ENCODE results near the gene CAPN2.

CAPN2 gene

DNA sequence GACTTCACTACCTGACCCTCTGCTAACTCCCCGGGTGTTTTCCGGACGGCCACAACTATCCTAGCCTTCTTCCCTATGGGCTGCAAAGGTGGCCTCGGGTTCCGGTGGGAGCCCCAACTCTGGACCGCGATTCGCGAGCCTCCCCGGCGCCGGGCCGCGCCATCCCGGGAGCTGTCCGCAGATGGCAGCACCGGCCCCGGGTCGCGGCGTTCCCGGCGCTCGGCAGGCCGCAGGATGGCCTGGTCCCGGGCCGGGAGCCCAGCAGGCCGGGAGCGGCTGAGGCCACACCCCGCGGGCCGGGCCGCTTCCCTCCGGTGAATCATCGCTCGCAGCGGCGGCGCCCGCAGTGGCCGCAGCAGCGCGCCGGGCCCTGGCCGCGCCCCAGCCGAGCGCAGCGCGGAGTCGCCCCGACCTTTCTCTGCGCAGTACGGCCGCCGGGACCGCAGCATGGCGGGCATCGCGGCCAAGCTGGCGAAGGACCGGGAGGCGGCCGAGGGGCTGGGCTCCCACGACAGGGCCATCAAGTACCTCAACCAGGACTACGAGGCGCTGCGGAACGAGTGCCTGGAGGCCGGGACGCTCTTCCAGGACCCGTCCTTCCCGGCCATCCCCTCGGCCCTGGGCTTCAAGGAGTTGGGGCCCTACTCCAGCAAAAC lies at the start of gene CAPN2:
TSS of gene CAPN2 (plus strand) at position 346 of the 656 bp plus-strand sequence. CDS start at position 448, 102 bp downstream.
- peak; percentile 61 to 70 for DNase-seq

DNA sequence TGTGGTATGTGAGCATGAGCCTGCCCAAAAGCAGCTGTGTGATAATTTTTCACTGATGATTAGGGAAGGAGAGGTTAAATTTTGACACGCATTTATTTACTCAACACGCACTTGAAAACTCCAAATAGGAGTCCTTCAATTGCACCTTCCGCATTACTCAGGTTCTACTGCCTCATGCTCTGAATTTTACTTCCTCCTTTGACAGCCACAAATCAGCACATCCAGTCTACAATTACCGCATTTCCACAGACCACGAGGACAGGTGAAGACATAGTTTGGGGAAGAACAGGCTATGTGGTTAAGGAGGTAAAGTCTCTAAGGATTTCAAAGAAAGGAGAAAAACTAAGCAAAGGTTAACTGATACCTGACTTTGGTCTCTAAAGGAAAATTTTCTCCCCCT lies 49.4 kb upstream of the CAPN2 start:
- no peak for DNase-seq

GRCh38 chr1:223664106-223664505 lies 48.2 kb upstream of the CAPN2 start:
- DNase-seq = no peak

GRCh38 chr1:223665592-223666312 lies 46.6 kb upstream of the CAPN2 start, which contains the start of gene CAPN8:
TSS of gene CAPN8 (minus strand) at chr1:223665701. CDS start at chr1:223665646, 55 bp downstream.
- no peak for DNase-seq

GRCh38 chr1:223667484-223668182 lies 44.7 kb upstream of the CAPN2 start:
- no peak for DNase-seq

DNA sequence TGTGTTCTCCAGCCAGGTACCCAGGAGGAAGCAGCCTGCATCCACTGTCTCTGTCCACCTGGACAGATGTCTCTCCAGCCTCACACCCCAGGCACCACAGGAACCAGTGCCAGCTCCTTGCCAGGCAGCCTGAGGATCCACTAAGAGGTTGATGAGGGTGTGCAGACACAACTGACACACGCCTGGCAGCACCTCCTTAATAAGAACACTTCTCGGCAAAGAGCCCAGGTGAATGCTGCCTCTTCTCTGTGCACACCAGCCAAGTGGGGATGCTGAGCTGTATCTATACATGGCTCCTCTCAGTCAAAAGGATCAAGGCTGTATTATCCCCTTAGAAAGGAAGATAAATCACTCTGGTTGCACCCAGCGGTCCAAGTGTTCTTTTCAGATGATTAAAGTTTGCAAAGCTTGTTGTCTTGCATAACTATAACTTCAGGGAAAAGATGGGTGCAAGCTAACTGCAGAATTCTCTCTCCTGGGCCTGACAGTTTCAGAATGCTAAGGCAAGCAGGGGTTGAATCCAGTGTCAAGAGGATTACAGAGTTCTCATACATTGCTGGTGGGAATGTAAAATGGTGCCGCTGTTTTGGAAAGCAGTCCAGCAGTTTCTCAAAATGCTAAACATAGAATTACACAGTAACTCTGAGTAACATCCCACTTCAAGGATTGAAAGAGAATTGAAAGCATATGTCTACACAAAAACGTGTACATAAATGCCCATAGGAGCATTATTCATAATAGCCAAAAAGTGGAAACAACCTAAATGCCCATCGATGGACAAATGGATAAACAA lies 43.1 kb upstream of the CAPN2 start:
- DNase-seq = no peak

DNA sequence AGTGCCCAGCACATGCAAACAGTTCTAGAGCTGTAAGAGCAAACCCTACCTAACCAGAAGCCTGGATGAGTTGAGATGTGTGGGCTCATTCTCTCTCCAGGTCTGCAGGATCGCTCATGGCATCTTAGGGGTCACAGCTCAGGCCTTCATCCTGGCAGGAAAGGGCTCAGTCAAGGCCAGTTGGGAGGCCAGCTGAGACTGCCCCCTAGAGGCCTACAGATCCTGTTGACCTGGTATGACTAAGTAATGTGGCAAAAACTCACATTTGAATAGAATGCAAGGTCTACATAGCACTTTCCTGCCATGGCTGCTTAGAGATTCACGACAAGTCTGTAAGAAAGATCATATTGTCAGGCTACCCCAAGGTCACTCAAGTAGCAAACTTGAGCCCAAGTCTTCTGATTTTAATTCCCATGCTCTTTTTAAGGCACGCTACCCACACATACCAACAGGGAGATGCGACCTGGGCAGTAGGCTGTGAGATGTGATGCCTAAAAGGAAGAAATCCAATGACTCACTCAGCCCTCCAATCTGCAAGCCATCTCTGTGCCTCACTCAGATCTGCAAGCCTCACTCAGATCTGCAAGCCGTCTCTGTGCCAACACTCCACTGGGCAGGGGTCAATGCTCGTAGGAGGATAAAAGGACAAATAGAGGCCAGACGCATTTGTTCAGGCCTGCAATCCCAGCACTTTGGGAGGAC lies 41.7 kb upstream of the CAPN2 start:
- peak; percentile 8 to 30 for DNase-seq

- no peak for DNase-seq
Measured at GRCh38 chr1:223674119-223674890, 38.0 kb upstream of the CAPN2 start.

DNA sequence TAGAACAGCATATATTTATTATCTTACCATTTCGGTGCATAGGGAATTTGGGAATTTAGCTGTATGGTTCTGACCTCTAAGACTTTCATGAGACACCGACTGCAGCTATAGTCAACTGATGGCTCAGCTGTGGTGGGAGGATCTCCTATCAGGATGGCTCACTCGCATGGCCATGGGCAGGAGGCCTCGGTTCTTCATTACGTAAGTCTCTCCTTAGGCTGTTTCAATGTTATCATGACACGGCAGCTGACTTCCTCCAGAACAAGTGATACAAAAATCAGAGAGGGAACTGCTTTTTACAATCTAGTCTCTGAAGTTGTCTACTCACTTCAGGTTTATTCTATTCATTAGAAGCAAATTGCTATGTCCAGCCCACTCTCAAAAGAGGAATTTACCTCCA lies 33.5 kb upstream of the CAPN2 start:
- no peak for DNase-seq

DNA sequence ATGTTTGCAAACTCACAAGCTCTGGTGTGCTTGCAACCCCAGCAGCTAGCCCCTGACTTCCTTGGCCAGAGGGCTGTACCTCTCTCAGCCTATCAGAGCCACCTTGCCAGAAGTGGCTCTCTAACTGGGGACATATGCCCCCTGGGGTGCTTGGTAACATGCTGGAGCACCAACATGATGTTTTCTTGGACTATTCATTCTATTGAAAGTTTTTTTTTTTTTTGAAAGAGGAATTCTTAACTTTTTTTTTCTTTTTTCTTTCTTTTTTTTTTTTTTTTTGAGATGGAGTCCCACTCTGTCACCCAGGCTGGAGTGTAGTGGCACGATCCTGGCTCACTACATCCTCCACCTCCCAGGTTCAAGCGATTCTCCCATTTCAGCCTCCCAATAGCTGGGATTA lies 32.2 kb upstream of the CAPN2 start:
- no peak for DNase-seq

DNA sequence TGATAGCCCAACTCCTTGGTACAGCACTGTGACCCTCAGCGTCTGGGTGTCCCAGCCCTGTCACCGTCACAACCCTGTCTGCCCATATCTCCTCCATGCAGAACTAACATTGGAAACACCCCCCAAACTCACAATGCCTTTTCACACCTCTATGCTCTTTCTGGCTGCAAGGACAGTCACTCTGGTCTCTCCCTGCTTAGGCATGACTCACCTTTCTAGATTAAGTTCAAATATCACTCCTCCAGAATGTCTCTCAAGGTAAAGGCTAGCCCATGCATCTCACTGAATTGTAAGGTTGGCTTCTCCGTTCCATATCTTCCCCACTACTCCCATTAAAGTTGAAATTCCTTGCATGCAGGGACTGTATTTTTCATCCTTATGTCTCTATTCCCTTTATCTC lies 29.8 kb upstream of the CAPN2 start:
- DNase-seq = no peak

DNA sequence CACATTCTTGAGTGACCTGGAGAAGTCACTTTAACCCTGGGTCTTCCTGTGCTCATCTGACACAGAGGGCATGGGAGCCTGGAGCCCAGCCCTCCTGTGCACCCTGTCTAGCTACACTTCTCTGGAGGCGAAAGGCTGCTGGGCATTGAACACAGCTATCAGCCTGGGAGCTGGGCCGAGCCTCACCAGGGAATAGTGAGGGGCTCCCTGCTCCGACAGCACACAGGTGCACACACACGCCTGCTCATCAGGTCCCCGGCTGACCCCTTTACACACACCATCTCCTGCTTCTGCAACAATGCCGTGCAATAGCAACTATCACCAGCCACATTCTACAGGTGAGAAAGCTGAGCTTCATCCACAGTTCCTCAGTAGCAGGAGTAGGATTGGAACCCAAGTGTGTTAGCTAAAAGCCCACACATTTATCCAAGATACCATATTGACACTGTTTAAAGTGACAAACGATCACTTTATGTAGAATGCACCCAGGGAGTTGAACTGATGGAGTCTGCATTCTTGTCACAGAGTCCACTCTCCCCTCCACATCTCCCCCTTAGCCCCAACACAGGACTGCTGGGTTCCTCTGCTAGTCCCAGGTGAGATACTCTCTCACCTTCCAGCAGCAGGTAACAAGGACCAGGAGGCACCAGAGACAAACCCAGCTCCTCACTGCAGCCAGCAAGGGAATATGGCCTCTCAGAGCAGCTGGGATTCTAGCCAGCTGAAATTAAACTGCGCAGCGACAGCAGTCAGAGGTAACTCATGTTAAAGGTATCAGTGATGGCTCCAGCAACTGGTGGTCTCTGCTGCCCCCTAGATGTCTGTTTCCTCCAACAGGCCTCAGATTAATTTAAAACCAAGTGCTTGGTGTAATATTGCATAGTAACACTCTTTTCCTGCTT lies 28.5 kb upstream of the CAPN2 start:
- DNase-seq = peak; percentile 56 to 63

- no peak for DNase-seq
Measured at GRCh38 chr1:223684488-223684792, 27.9 kb upstream of the CAPN2 start.

- no peak for DNase-seq
Measured at GRCh38 chr1:223691121-223691520, 21.2 kb upstream of the CAPN2 start.

- no peak for DNase-seq
Measured at GRCh38 chr1:223695014-223695548, 17.3 kb upstream of the CAPN2 start.

- DNase-seq = no peak
Measured at GRCh38 chr1:223695941-223696340, 16.4 kb upstream of the CAPN2 start.

- DNase-seq = no peak
Measured at GRCh38 chr1:223700388-223700918, 11.9 kb upstream of the CAPN2 start.

GRCh38 chr1:223700942-223701637 lies 11.2 kb upstream of the CAPN2 start:
- DNase-seq = peak; percentile 51 to 54

Data from activated CD4-positive, alpha-beta T cell treated with anti-CD3 and anti-CD28 coated beads, Interleukin-2, amount 50 U/mL, for 48 hours (primary cell).